CD14-positive monocyte (primary cell): Measurements from ENCODE around the gene SCNN1B. TPM values are rescaled to one million over a fixed set of nuclear protein-coding genes. Genes with fewer than 3 reads are reported as not detected.

ENCODE experiments used
- DNase-seq, 3 donors: peaks; one replicate each; pipeline ENCODE4 v3.0.0-alpha.2; 2011 to 2022
- H2AFZ ChIP-seq: 2 replicates; pipeline ENCODE4 v1.6.0; 2012; ENCODE audit warnings: mild to moderate bottlenecking, low read depth, low read length, inconsistent platforms; ENCODE audit not compliant: insufficient read depth, poor library complexity, severe bottlenecking
- H3K27ac ChIP-seq, 2 donors: 1 replicate in 1 of 2; 2 replicates in 1 of 2; pipeline ENCODE4 v1.5.1; 2012 to 2013; ENCODE audit warnings: low read length in 2 of 2, control low read depth in 1 of 2, inconsistent platforms in 1 of 2, low read depth in 1 of 2, mild to moderate bottlenecking in 1 of 2
- H3K27me3 ChIP-seq, 2 donors: one replicate each; pipeline versions ENCODE4 v1.6.0 to v1.6.1; 2011 to 2013; ENCODE audit warnings: low read length in 2 of 2; ENCODE audit not compliant: control insufficient read depth in 2 of 2, insufficient read depth in 2 of 2
- H3K36me3 ChIP-seq, 2 donors: replicated peaks in 1 of 2; 1 replicate in 1 of 2; 2 replicates in 1 of 2; pipeline versions ENCODE4 v1.5.1 to v1.6.1; 2012 to 2013; ENCODE audit warnings: low read length in 2 of 2, control low read depth in 1 of 2, inconsistent platforms in 1 of 2, mild to moderate bottlenecking in 1 of 2; ENCODE audit not compliant: insufficient read depth in 2 of 2, control insufficient read depth in 1 of 2
- H3K4me1 ChIP-seq, 2 donors: 1 replicate in 1 of 2; 2 replicates in 1 of 2; pipeline versions ENCODE4 v1.5.1 to v1.6.1; 2012 to 2013; ENCODE audit warnings: low read length in 2 of 2, control low read depth in 1 of 2, inconsistent platforms in 1 of 2, mild to moderate bottlenecking in 1 of 2, moderate library complexity in 1 of 2; ENCODE audit not compliant: insufficient read depth in 2 of 2, control insufficient read depth in 1 of 2
- H3K4me2 ChIP-seq: replicated peaks from 2 replicates; pipeline ENCODE3; 2012; ENCODE audit warnings: low read length, moderate library complexity, mild to moderate bottlenecking; ENCODE audit not compliant: poor library complexity, severe bottlenecking; ENCODE audit errors: extremely low read depth
- H3K4me3 ChIP-seq, 3 experiments: fragments of 200-600 bp in 1 of 3; sonication (generic) in 1 of 3; replicated peaks in 1 of 3; 1 replicate in 2 of 3; 2 replicates in 1 of 3; pipeline ENCODE4 v1.5.1; 2011 to 2013; ENCODE audit warnings: low read length in 3 of 3, mild to moderate bottlenecking in 3 of 3, control low read depth in 2 of 3, low read depth in 2 of 3, inconsistent platforms in 1 of 3, moderate library complexity in 1 of 3
- H3K79me2 ChIP-seq: 2 replicates; pipeline ENCODE4 v1.6.0; 2012; ENCODE audit warnings: mild to moderate bottlenecking, control low read depth, inconsistent platforms, low read length, moderate library complexity; ENCODE audit not compliant: insufficient read depth
- H3K9ac ChIP-seq: 2 replicates; pipeline ENCODE4 v1.6.0; 2017; ENCODE audit warnings: low read length, mild to moderate bottlenecking; ENCODE audit not compliant: insufficient read depth, poor library complexity, severe bottlenecking
- H3K9me3 ChIP-seq, 2 donors: replicated peaks in 1 of 2; 1 replicate in 1 of 2; 2 replicates in 1 of 2; pipeline versions ENCODE4 v1.5.1 to v1.6.1; 2012 to 2013; ENCODE audit warnings: low read length in 2 of 2, control low read depth in 1 of 2; ENCODE audit not compliant: control insufficient read depth in 1 of 2, insufficient read depth in 1 of 2
- H4K20me1 ChIP-seq: 2 replicates; pipeline ENCODE4 v1.6.0; 2012; ENCODE audit warnings: mild to moderate bottlenecking, low read length, control low read depth, moderate library complexity; ENCODE audit not compliant: insufficient read depth
- H3K27ac Mint-ChIP-seq, 7 donors: one replicate each; pipeline ENCODE4 v1.8.0; 2020; ENCODE audit warnings: mild to moderate bottlenecking in 7 of 7, mixed read lengths in 7 of 7, moderate library complexity in 6 of 7, inconsistent platforms in 2 of 7
- H3K27me3 Mint-ChIP-seq, 3 donors: one replicate each; pipeline ENCODE4 v1.8.0; 2021 to 2022; ENCODE audit warnings: low read depth in 3 of 3, mild to moderate bottlenecking in 3 of 3, mixed read lengths in 3 of 3, moderate library complexity in 3 of 3, inconsistent platforms in 1 of 3
- H3K36me3 Mint-ChIP-seq, 2 donors: one replicate each; pipeline ENCODE4 v1.8.0; 2020; ENCODE audit warnings: mixed read lengths in 2 of 2, inconsistent platforms in 1 of 2, mild to moderate bottlenecking in 1 of 2
- H3K4me1 Mint-ChIP-seq: one replicate; pipeline ENCODE4 v1.8.0; 2020; ENCODE audit warnings: mild to moderate bottlenecking, mixed read lengths
- H3K4me3 Mint-ChIP-seq, 2 donors: one replicate each; pipeline ENCODE4 v1.8.0; 2020; ENCODE audit warnings: mild to moderate bottlenecking in 2 of 2, mixed read lengths in 2 of 2, moderate library complexity in 1 of 2
- H3K9me3 Mint-ChIP-seq, 7 donors: one replicate each; pipeline ENCODE4 v1.8.0; 2020 to 2022; ENCODE audit warnings: mixed read lengths in 7 of 7, mild to moderate bottlenecking in 6 of 7, moderate library complexity in 6 of 7, inconsistent platforms in 2 of 7
- WGBS: methylation state at CpG from one replicate; pipeline ENCODE4 v1.1.5; 2013; ENCODE audit warnings: missing lambda C conversion rate; ENCODE audit not compliant: insufficient coverage; 5-methylcytosine and 5-hydroxymethylcytosine counted together
- intact Hi-C, 2 donors: fragments of 100-400 bp; cut with micrococcal nuclease; formaldehyde crosslinking; loops; one replicate each; pipeline versions ENCODE4 v1.15.0 to v1.15.1; 2023
- polyA plus RNA-seq, 3 donors: library from polyadenylated mRNA; depleted of rRNA in 1 of 3; unstranded in 2 of 3; stranded (reverse) in 1 of 3; fragments of 300-500 nt in 2 of 3; fragments of >200 nt in 1 of 3; fragmentation: Illumina TruSeq in 2 of 3; gene quantifications; 1 replicate in 2 of 3; 2 replicates in 1 of 3; pipeline ENCODE4 v1.2.3, GENCODE V29; 2012 to 2021
- TF ChIP-seq, protein P1 (sequence below): fragments of 200-600 bp; IDR thresholded peaks from one replicate; pipeline ENCODE4 v1.8.0; 2022; ENCODE audit warnings: antibody characterized with exemption, mild to moderate bottlenecking

SCNN1B gene
- polyA plus RNA-seq, 3 donors = not detected

- Histone ChIP-seq H3K4me1 (no peaks in the 10 kb centered on the region), H3K9ac (no peak overlapping the region), H4K20me1 (no peaks in the 10 kb centered on the region), H3K79me2 (no peaks in the 10 kb centered on the region), H3K36me3 (no peaks in the 10 kb centered on the region), H3K9me3 (no peaks in the 10 kb centered on the region), H3K27ac (no peak overlapping the region), H3K4me2 (no peak overlapping the region), H2AFZ (no peak overlapping the region), H3K27me3 (no peaks in the 10 kb centered on the region), H3K4me3 (no peak overlapping the region)
- DNase-seq = no peak
- intact Hi-C loops = no loop called here
- Mint-ChIP-seq H3K36me3 (no peaks in the 10 kb centered on the region), H3K9me3 (peaks cover 0 to 8% (median 2%) of the 10 kb centered on the region in 7 donors), H3K4me1 (no peaks in the 10 kb centered on the region), H3K27ac (no peak overlapping the region), H3K4me3 (no peak overlapping the region), H3K27me3 (peaks cover 6 to 19% (median 6%) of the 10 kb centered on the region in 3 donors)
- TF ChIP-seq, protein P1, sequence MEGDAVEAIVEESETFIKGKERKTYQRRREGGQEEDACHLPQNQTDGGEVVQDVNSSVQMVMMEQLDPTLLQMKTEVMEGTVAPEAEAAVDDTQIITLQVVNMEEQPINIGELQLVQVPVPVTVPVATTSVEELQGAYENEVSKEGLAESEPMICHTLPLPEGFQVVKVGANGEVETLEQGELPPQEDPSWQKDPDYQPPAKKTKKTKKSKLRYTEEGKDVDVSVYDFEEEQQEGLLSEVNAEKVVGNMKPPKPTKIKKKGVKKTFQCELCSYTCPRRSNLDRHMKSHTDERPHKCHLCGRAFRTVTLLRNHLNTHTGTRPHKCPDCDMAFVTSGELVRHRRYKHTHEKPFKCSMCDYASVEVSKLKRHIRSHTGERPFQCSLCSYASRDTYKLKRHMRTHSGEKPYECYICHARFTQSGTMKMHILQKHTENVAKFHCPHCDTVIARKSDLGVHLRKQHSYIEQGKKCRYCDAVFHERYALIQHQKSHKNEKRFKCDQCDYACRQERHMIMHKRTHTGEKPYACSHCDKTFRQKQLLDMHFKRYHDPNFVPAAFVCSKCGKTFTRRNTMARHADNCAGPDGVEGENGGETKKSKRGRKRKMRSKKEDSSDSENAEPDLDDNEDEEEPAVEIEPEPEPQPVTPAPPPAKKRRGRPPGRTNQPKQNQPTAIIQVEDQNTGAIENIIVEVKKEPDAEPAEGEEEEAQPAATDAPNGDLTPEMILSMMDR = no peak
- WGBS = 43% methylated on average over 4 of the region's 4 CpGs
These were observed 25.3 kb upstream of the SCNN1B start for GRCh38 chr16:23276821-23277220.

- H3K9me3 ChIP-seq = no peaks in the 10 kb centered on the region
- H3K4me2 ChIP-seq = no peak overlapping the region
- WGBS = 79% methylated on average over 1 of the region's 2 CpGs
- no peak for DNase-seq
- TF ChIP-seq, protein P1 = no peak
- Mint-ChIP-seq H3K4me3 (no peak overlapping the region), H3K27me3 (peaks cover 6 to 19% (median 6%) of the 10 kb centered on the region in 3 donors), H3K36me3 (no peaks in the 10 kb centered on the region), H3K4me1 (no peaks in the 10 kb centered on the region), H3K27ac (peak overlapping the region in 1 of 7 donors; percentile 1), H3K9me3 (peaks cover 0 to 4% (median 2%) of the 10 kb centered on the region in 7 donors)
- H3K27me3 ChIP-seq = no peaks in the 10 kb centered on the region
- intact Hi-C loops = no loop called here
- H3K9ac ChIP-seq = no peak overlapping the region
- no peak overlapping the region for H3K27ac ChIP-seq
- H4K20me1 ChIP-seq = no peaks in the 10 kb centered on the region
- H3K4me1 ChIP-seq = no peaks in the 10 kb centered on the region
- H2AFZ ChIP-seq = no peak overlapping the region
- no peaks in the 10 kb centered on the region for H3K79me2 ChIP-seq
- H3K4me3 ChIP-seq = no peak overlapping the region
- H3K36me3 ChIP-seq = no peaks in the 10 kb centered on the region
These were observed 24.1 kb upstream of the SCNN1B start for GRCh38 chr16:23278031-23278430.
